Measurements from ENCODE around the gene TTF1.
"Not testable (repeated sequence)": the region's sequence is repeated elsewhere in the genome, so short reads cannot be mapped to it uniquely, and the experiment has no call there.

Gene TTF1

DNA sequence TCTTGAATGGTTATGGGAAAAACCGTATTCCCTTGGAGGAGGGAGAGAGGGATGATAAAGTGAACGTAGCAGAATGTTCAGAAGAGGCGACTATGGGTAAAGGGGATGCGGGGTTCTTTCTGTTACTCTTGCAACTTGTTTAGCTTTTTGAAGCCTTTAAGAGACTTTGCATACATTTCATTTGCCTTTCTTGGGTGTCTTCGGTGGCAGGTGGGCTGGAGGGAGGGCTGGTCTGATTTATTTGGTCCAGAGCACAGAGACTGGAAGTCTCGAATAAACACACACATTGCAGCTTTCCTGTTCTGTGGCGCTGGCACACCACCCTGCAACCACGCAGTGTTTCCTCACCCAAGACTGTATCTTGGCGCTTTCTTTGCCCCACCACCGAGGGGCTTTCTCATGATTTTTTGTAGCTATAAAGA, 23.2 kb downstream of the TTF1 start:
- ChIA-PET CTCF (no interaction called here), POLR2A (no interaction called here)
- no peak for DNase-seq (ENCODE audit: extremely low spot score)
- TF ChIP-seq NFRKB (IDR thresholded peaks at IDR 0.05) (no peak), FOXM1 (IDR thresholded peaks at IDR 0.05; ENCODE audit: borderline replicate concordance) (no peak), FOXA1 (IDR thresholded peaks at IDR 0.05) (no peak), SUZ12 (IDR thresholded peaks at IDR 0.05) (no peak), ARNT (IDR thresholded peaks at IDR 0.05) (no peak), L3MBTL2 (conservative IDR thresholded peaks at IDR 0.05) (no peak), LEF1 (IDR thresholded peaks at IDR 0.05; ENCODE audit: borderline replicate concordance) (no peak), BHLHE40 (IDR thresholded peaks at IDR 0.05; ENCODE audit: borderline replicate concordance) (no peak), HDGF (IDR thresholded peaks at IDR 0.05; ENCODE audit: borderline replicate concordance) (no peak), SP1 (IDR thresholded peaks at IDR 0.05) (no peak), ELF4 (IDR thresholded peaks at IDR 0.05) (no peak), TARDBP (IDR thresholded peaks at IDR 0.05) (no peak)

DNA sequence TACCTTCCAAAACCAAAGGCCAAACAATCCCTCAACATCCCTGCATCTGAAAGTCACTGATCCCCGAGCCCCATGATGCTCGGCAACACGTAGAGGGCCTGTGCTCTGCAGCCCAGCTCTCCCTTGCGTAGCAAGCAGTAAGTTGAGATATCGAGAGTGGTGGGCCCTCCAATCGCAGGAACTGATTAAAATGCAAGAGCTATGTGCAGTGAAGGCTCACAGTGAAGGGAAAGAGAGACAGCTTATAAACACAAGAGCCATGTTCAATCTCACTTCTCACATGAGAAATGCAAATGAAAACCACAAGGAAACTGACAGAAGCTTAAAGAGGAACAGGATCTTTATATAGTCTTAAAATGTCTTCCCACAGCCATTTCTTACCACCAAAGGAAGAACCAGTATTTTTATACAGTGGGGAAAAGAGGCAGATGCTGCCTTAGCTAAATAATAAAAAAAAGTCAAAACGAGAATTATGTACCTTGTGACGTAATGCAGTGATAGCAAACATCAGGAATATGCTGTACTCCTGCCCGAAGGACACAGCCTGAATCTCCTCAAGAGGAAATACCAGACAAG, 24.6 kb downstream of the TTF1 start:
- no peak for DNase-seq (ENCODE audit: extremely low spot score)
- ChIA-PET POLR2A (no interaction called here), CTCF (no interaction called here)
- no peak for TF ChIP-seq TARDBP (IDR thresholded peaks at IDR 0.05)
- TF ChIP-seq HDGF (IDR thresholded peaks at IDR 0.05; ENCODE audit: borderline replicate concordance) = no peak
- TF ChIP-seq L3MBTL2 (conservative IDR thresholded peaks at IDR 0.05) = no peak
- no peak for TF ChIP-seq BHLHE40 (IDR thresholded peaks at IDR 0.05; ENCODE audit: borderline replicate concordance)
- TF ChIP-seq SP1 (IDR thresholded peaks at IDR 0.05) = no peak
- TF ChIP-seq ZNF384 (IDR thresholded peaks at IDR 0.05) = no peak
- no peak for TF ChIP-seq SUZ12 (IDR thresholded peaks at IDR 0.05)
- TF ChIP-seq FOXM1 (IDR thresholded peaks at IDR 0.05; ENCODE audit: borderline replicate concordance) = no peak
- TF ChIP-seq FOXA1 (IDR thresholded peaks at IDR 0.05) = no peak
- TF ChIP-seq, protein P1, sequence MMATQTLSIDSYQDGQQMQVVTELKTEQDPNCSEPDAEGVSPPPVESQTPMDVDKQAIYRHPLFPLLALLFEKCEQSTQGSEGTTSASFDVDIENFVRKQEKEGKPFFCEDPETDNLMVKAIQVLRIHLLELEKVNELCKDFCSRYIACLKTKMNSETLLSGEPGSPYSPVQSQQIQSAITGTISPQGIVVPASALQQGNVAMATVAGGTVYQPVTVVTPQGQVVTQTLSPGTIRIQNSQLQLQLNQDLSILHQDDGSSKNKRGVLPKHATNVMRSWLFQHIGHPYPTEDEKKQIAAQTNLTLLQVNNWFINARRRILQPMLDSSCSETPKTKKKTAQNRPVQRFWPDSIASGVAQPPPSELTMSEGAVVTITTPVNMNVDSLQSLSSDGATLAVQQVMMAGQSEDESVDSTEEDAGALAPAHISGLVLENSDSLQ (IDR thresholded peaks at IDR 0.05) = no peak
- TF ChIP-seq ARNT (IDR thresholded peaks at IDR 0.05) = no peak
- no peak for TF ChIP-seq ELF4 (IDR thresholded peaks at IDR 0.05)

DNA sequence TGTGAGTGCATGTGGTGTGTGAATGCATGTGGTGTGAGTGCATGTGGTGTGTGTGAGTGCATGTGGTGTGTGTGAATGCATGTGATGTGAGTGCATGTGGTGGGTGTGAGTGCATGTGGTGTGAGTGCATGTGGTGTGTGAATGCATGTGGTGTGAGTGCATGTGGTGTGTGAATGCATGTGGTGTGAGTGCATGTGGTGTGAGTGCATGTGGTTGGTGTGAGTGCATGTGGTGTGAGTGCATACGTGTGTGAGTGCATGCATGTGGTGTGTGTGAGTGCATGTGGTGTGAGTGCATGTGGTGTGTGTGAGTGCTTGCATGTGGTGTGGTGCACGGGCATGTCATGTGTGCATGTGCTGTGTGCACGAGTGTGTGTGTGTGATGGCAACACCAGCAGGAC, 28.2 kb downstream of the TTF1 start:
- POLR2A ChIA-PET; CTCF ChIA-PET; DNase-seq (ENCODE audit: extremely low spot score): not testable (repeated sequence)

DNA sequence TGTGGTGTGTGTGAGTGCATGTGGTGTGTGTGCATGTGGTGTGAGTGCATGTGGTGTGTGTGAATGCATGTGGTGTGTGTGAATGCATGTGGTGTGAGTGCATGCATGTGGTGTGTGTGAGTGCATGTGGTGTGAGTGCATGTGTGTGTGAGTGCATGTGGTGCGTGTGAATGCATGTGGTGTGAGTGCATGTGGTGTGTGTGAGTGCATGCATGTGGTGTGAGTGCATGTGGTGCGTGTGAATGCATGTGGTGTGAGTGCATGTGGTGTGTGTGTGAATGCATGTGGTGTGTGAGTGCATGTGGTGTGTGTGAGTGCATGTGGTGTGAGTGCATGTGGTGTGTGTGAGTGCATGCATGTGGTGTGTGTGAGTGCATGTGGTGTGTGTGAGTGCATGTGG, 28.9 kb downstream of the TTF1 start:
- CTCF ChIA-PET; POLR2A ChIA-PET; DNase-seq (ENCODE audit: extremely low spot score): not testable (repeated sequence)

DNA sequence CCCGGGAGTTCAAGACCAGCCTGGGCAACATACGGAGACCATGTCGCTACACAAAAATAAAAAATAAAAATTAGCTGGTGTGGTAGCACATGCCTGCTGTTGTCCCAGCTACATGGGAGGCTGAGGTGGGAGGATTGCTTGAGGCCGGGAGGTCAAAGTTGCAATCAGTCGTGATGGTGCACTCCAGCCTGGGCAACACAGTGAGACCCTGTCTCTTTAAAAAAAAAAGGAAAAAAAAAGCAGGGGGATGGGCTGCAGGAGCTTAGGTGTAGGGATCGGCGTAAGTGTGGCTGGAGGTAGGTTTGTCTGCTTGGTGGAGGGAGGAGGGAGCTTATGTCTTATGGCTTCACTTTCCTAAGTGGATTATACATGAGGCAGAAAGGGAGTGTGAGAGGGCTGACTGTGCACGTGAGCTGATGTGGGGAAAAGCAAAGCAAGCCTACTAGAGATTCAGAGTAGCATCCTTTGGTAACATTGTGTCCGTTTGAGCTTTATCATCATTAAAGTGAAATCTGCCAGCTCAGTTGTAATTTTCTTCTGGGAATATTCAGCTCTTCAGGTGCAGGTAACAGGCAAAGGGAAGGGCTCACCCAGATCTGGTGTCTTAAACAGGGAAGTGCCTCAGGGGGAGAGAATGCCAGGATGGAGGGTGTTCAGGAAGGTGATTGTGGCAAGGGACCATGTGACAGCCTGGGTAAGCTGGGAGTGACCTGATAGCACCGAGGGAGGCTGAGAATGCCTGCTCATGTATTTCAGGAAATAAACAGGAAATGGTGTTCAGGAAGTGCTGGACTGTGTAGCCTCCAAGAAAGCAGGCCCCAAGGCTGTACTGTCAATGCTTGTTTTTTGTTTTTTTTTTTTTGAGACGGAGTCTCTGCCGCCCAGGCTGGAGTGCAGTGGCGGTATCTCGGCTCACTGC, 34.2 kb downstream of the TTF1 start:
- no peak for TF ChIP-seq CTBP1 (IDR thresholded peaks at IDR 0.05; ENCODE audit: borderline replicate concordance)
- TF ChIP-seq NFRKB (IDR thresholded peaks at IDR 0.05) = no peak
- TF ChIP-seq SUZ12 (IDR thresholded peaks at IDR 0.05) = no peak
- no peak for TF ChIP-seq HDGF (IDR thresholded peaks at IDR 0.05; ENCODE audit: borderline replicate concordance)
- TF ChIP-seq L3MBTL2 (conservative IDR thresholded peaks at IDR 0.05) = no peak
- no peak for TF ChIP-seq ZNF384 (IDR thresholded peaks at IDR 0.05)
- TF ChIP-seq SP1 (IDR thresholded peaks at IDR 0.05) = no peak
- TF ChIP-seq TARDBP (IDR thresholded peaks at IDR 0.05) = no peak
- no peak for TF ChIP-seq LEF1 (IDR thresholded peaks at IDR 0.05; ENCODE audit: borderline replicate concordance)
- ChIA-PET CTCF (no interaction called here), POLR2A (interaction anchor here (0.7 kb wide), 1 partner anchor 18 kb away, joined by 3 read pairs; the partner anchor contains the start of gene SETX)
- DNase-seq (ENCODE audit: extremely low spot score) = no peak

DNA sequence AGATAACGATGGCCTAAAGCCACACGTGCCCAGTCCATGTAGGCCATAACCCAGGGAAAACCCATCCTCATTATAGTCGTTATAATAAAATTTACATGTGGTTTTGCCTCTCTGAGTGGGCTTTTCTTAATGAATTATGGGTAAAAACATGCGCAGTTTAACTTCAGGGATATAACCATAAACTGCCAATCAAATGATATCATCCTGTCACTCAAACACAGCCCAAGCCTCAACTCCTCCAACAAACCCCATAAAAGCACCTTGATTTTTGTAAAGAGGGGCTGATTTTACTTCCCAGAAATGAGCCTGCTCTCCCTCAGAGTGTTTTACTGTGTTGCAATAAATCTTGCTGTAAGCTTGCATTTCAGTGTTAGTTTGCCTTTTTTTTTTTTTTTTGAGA, 36.0 kb downstream of the TTF1 start:
- ChIA-PET POLR2A (no interaction called here), CTCF (no interaction called here)
- TF ChIP-seq, protein P1 (IDR thresholded peaks at IDR 0.05) = peak; percentile 81
- TF ChIP-seq HDGF (IDR thresholded peaks at IDR 0.05; ENCODE audit: borderline replicate concordance) (no peak), LEF1 (IDR thresholded peaks at IDR 0.05; ENCODE audit: borderline replicate concordance) (no peak)
- no peak for DNase-seq (ENCODE audit: extremely low spot score)

DNA sequence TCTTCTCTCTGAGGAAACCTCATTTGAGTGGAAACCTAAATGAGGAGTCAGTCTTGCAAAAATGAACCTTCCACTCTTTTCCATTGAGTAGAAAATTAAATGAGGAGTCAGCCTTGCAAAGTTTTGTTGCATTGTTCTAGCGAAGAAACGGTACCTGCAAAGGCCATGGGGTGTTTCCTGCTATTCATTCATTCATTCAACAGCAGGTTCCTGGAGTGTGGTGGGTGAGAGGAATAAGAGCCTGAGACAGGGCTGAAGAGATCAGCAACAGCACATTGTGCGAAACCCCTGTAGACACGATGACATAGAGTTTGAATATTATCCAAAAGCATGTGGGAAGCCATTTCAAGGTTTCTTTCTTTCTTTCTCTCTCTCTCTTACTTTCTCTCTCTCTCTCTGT, 37.2 kb downstream of the TTF1 start:
- CTCF ChIA-PET = no interaction called here
- DNase-seq (ENCODE audit: extremely low spot score) = no peak
- TF ChIP-seq SP1 (IDR thresholded peaks at IDR 0.05) = no peak
- TF ChIP-seq ARNT (IDR thresholded peaks at IDR 0.05) = no peak
- TF ChIP-seq TARDBP (IDR thresholded peaks at IDR 0.05) = no peak
- no peak for TF ChIP-seq LEF1 (IDR thresholded peaks at IDR 0.05; ENCODE audit: borderline replicate concordance)
- no peak for TF ChIP-seq FOXA1 (IDR thresholded peaks at IDR 0.05)
- TF ChIP-seq BHLHE40 (IDR thresholded peaks at IDR 0.05; ENCODE audit: borderline replicate concordance) = no peak
- TF ChIP-seq FOXM1 (IDR thresholded peaks at IDR 0.05; ENCODE audit: borderline replicate concordance) = no peak
- no peak for TF ChIP-seq ZNF384 (IDR thresholded peaks at IDR 0.05)
- no peak for TF ChIP-seq SUZ12 (IDR thresholded peaks at IDR 0.05)
- TF ChIP-seq L3MBTL2 (conservative IDR thresholded peaks at IDR 0.05) = no peak
- TF ChIP-seq ELF4 (IDR thresholded peaks at IDR 0.05) = no peak
- TF ChIP-seq, protein P1 (IDR thresholded peaks at IDR 0.05) = no peak
- TF ChIP-seq NFRKB (IDR thresholded peaks at IDR 0.05) = no peak
- no peak for TF ChIP-seq HDGF (IDR thresholded peaks at IDR 0.05; ENCODE audit: borderline replicate concordance)
- no peak for TF ChIP-seq CTBP1 (IDR thresholded peaks at IDR 0.05; ENCODE audit: borderline replicate concordance)
- TF ChIP-seq FOXK2 (IDR thresholded peaks at IDR 0.05) = no peak
- POLR2A ChIA-PET = no interaction called here

All from HEK293T (cell line).